Esophagus squamous epithelium (tissue), 5 donors: ENCODE results near the gene IDH3B. TPM values are rescaled to one million over a fixed set of nuclear protein-coding genes. Genes with fewer than 3 reads are reported as not detected.
A peak's percentile ranks its signal among the peaks of the same experiment; 100 is the strongest.
"Not testable (repeated sequence)": the region's sequence is repeated elsewhere in the genome, so short reads cannot be mapped to it uniquely, and the experiment has no call there.

Experiments used
- DNase-seq: peaks from one replicate; lab custom pipeline; 2025; lab: John Stamatoyannopoulos, UW
- H3K27ac ChIP-seq, 4 donors: fragments of 200-600 bp; sonication (generic); one replicate each; pipeline ENCODE4 v1.5.1; 2016 to 2019; ENCODE audit warnings: mild to moderate bottlenecking in 1 of 4
- H3K27me3 ChIP-seq, 4 donors: fragments of 200-600 bp; sonication (generic); 1 replicate in 3 of 4; 2 replicates in 1 of 4; pipeline versions ENCODE4 v1.5.1 to v1.6.0; 2017 to 2021; ENCODE audit warnings: antibody characterized with exemption in 1 of 4
- H3K36me3 ChIP-seq, 3 donors: fragments of 200-600 bp; sonication (generic); one replicate each; pipeline ENCODE4 v1.5.1; 2016 to 2019
- H3K4me1 ChIP-seq, 3 donors: fragments of 200-600 bp; sonication (generic); one replicate each; pipeline ENCODE4 v1.5.1; 2017 to 2019
- H3K4me3 ChIP-seq, 4 donors: fragments of 200-600 bp; sonication (generic); 1 replicate in 3 of 4; 2 replicates in 1 of 4; pipeline ENCODE4 v1.5.1; 2016 to 2019; ENCODE audit warnings: mild to moderate bottlenecking in 2 of 4, moderate library complexity in 1 of 4
- H3K9me3 ChIP-seq, 3 donors: fragments of 200-600 bp; sonication (generic); one replicate each; pipeline ENCODE4 v1.5.1; 2016 to 2019
- CTCF ChIP-seq, 6 experiments: fragments of 450-650 bp in 4 of 6; fragments of 200-600 bp in 2 of 6; sonication (generic) in 2 of 6; IDR thresholded peaks; one replicate each; pipeline ENCODE4 v1.5.1; 2016 to 2019; ENCODE audit warnings: antibody characterized with exemption in 6 of 6, mild to moderate bottlenecking in 4 of 6, moderate library complexity in 4 of 6
- POLR2A ChIP-seq, 4 donors: fragments of 450-650 bp; IDR thresholded peaks; one replicate each; pipeline ENCODE4 v1.6.1; 2017; ENCODE audit warnings: antibody characterized with exemption in 4 of 4, mild to moderate bottlenecking in 4 of 4, moderate library complexity in 3 of 4
- WGBS, 2 donors: methylation state at CpG; one replicate each; pipeline ENCODE4 v1.1.5; 2018; 5-methylcytosine and 5-hydroxymethylcytosine counted together
- intact Hi-C: fragments of 100-400 bp; cut with DNase I; formaldehyde crosslinking; loops from one replicate; pipeline ENCODE4 v1.15.0; 2022
- total RNA-seq, 4 donors: library from RNA; depleted of rRNA; stranded (reverse); fragments of >200 nt; gene quantifications; one replicate each; pipeline ENCODE4 v1.1.0, GENCODE V29; 2016
- donor health status: DM: yes; HTN: yes; CAD: no.

The IDH3B gene
- total RNA-seq, 4 donors from 2014 or later: 77.4 to 136 (median 123) TPM

- no peak for DNase-seq
- Histone ChIP-seq H3K4me1 (peaks cover 0 to 17% (median 7%) of the 10 kb centered on the region in 3 donors), H3K27me3 (peaks cover 0 to 45% (median 0%) of the 10 kb centered on the region in 4 donors), H3K4me3 (no peak overlapping the region), H3K27ac (no peak overlapping the region), H3K36me3 (no peaks in the 10 kb centered on the region), H3K9me3 (no peaks in the 10 kb centered on the region)
- 34 to 44% methylated on average over 11 to 18 of the region's 18 CpGs for WGBS, 2 donors
- intact Hi-C loops: no loop called here
- no peak for TF ChIP-seq POLR2A (IDR thresholded peaks at IDR 0.05)
- TF ChIP-seq CTCF (IDR thresholded peaks at IDR 0.05): peak in 5 of 6 experiments; percentile 13 to 61 (median 48)
Measured at GRCh38 chr20:2688041-2688591, 24.1 kb upstream of the IDH3B start.

DNA sequence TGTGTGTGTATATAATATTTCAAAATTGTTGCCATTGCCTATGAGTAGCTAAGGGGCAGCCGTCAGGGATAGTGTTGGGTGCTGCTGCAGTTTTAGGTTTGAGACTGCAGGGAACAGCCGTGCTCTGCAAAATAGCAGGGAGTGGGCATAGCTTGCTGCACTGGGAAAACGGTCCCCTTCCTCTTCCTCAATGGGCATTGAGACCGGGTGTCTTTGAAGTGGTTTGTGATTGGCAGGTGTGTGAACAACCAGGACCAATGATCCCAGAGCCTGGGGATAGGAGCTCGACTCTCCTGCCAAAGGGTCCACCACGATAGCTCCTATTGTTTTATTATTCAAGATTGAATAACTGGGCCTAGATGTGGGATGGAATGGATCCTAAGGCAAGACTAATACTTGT is 23.5 kb upstream of the IDH3B start:
- WGBS, 2 donors: 39 to 42% methylated on average over 6 of the region's 6 CpGs
- Histone ChIP-seq H3K4me3 (no peak overlapping the region), H3K4me1 (peaks cover 0 to 16% (median 7%) of the 10 kb centered on the region in 3 donors), H3K27ac (no peak overlapping the region), H3K27me3 (peaks cover 0 to 44% (median 0%) of the 10 kb centered on the region in 4 donors), H3K36me3 (no peaks in the 10 kb centered on the region), H3K9me3 (no peaks in the 10 kb centered on the region)
- intact Hi-C loops: no loop called here
- DNase-seq: no peak
- TF ChIP-seq POLR2A (IDR thresholded peaks at IDR 0.05) (no peak), CTCF (IDR thresholded peaks at IDR 0.05) (no peak)

DNA sequence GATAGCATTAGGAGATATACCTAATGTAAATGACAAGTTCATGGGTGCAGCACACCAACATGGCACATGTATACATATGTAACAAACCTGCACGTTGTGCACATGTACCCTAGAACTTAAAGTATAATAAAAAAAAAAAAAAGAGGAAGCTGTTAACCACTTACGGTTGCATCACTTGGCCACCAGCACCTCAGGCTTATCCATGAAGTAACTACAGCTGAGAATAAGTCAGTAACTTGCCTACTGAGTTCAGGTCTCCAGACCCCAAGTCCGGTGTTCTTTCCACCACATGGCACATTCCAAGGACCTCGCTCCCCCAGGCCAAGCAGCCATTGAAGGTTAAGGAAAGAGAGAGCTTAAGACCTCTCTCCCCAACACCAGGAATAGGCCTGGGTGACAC is 20.8 kb upstream of the IDH3B start:
- intact Hi-C loops, H3K27ac ChIP-seq, DNase-seq, H3K36me3 ChIP-seq, H3K4me1 ChIP-seq, H3K4me3 ChIP-seq, H3K9me3 ChIP-seq: not testable (repeated sequence)
- H3K27me3 ChIP-seq: peaks cover 0 to 34% (median 0%) of the 10 kb centered on the region in 4 donors
- 61 to 80% methylated on average over 4 of the region's 4 CpGs for WGBS, 2 donors

DNA sequence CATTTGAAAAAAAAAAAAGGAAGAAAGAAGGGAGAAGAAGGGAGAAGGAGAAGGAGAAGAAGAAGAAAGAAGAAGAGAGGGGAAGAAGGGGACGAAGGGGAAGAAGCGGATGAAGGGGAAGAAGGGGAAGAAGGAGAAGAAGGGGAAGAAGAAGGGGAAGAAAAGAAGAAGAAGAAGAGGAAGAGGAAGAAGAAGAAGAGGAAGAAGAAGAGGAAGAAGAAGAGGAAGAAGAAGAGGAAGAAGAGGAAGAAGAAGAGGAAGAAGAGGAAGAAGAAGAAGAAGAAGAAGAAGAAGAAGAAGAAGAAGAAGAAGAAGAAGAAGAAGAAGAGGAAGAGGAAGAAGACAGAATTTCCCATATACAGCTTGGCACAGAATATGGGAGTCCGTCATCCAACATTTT is 18.0 kb upstream of the IDH3B start:
- H3K27me3 ChIP-seq: peaks cover 0 to 22% (median 0%) of the 10 kb centered on the region in 4 donors
- H3K36me3 ChIP-seq, H3K27ac ChIP-seq, DNase-seq, H3K4me3 ChIP-seq, H3K4me1 ChIP-seq, H3K9me3 ChIP-seq, intact Hi-C loops: not testable (repeated sequence)
- 81 to 87% methylated on average over 3 of the region's 3 CpGs for WGBS, 2 donors

- TF ChIP-seq POLR2A (IDR thresholded peaks at IDR 0.05) (no peak), CTCF (IDR thresholded peaks at IDR 0.05) (no peak)
- Histone ChIP-seq H3K27ac (no peak overlapping the region), H3K9me3 (no peaks in the 10 kb centered on the region), H3K4me1 (no peaks in the 10 kb centered on the region), H3K4me3 (no peak overlapping the region), H3K36me3 (no peaks in the 10 kb centered on the region), H3K27me3 (peaks cover 0 to 6% (median 0%) of the 10 kb centered on the region in 4 donors)
- no peak for DNase-seq
- WGBS, 2 donors: 70 to 79% methylated on average over 4 of the region's 4 CpGs
- intact Hi-C loops: no loop called here
Measured at GRCh38 chr20:2680046-2680445, 16.0 kb upstream of the IDH3B start.

- Histone ChIP-seq H3K27me3 (no peaks in the 10 kb centered on the region), H3K9me3 (no peaks in the 10 kb centered on the region), H3K36me3 (no peaks in the 10 kb centered on the region), H3K4me3 (no peak overlapping the region), H3K27ac (no peak overlapping the region), H3K4me1 (no peaks in the 10 kb centered on the region)
- TF ChIP-seq CTCF (IDR thresholded peaks at IDR 0.05): no peak
- no peak for TF ChIP-seq POLR2A (IDR thresholded peaks at IDR 0.05)
- intact Hi-C loops: no loop called here
- DNase-seq: no peak
- 69 to 90% methylated on average over 3 to 4 of the region's 4 CpGs for WGBS, 2 donors
Measured at GRCh38 chr20:2673453-2673852, 9.4 kb upstream of the IDH3B start.
